Measurements from ENCODE around the gene TSEN54. TPM values are rescaled to one million over a fixed set of nuclear protein-coding genes. Genes with fewer than 3 reads are reported as not detected.
A peak's percentile ranks its signal among the peaks of the same experiment; 100 is the strongest.
"Not testable (repeated sequence)": the region's sequence is repeated elsewhere in the genome, so short reads cannot be mapped to it uniquely, and the experiment has no call there.

The TSEN54 gene
- total RNA-seq, 4 donors from 2014 or later: 15.8 to 26.5 (median 17.1) TPM

- H3K4me3 ChIP-seq: peak overlapping the region in 1 of 2 donors; percentile 8
- peaks cover 0 to 21% of the 10 kb centered on the region in 2 donors for H3K36me3 ChIP-seq
- no peak for TF ChIP-seq EP300 (IDR thresholded peaks at IDR 0.05)
- TF ChIP-seq POLR2AphosphoS5 (IDR thresholded peaks at IDR 0.05): no peak
- TF ChIP-seq, protein P1, sequence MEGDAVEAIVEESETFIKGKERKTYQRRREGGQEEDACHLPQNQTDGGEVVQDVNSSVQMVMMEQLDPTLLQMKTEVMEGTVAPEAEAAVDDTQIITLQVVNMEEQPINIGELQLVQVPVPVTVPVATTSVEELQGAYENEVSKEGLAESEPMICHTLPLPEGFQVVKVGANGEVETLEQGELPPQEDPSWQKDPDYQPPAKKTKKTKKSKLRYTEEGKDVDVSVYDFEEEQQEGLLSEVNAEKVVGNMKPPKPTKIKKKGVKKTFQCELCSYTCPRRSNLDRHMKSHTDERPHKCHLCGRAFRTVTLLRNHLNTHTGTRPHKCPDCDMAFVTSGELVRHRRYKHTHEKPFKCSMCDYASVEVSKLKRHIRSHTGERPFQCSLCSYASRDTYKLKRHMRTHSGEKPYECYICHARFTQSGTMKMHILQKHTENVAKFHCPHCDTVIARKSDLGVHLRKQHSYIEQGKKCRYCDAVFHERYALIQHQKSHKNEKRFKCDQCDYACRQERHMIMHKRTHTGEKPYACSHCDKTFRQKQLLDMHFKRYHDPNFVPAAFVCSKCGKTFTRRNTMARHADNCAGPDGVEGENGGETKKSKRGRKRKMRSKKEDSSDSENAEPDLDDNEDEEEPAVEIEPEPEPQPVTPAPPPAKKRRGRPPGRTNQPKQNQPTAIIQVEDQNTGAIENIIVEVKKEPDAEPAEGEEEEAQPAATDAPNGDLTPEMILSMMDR (IDR thresholded peaks at IDR 0.05): no peak
- no peak for TF ChIP-seq POLR2A (IDR thresholded peaks at IDR 0.05)
- H3K27ac ChIP-seq: peak overlapping the region in 3 of 4 donors; percentile 65 to 75 (median 74)
- no peaks in the 10 kb centered on the region for H3K27me3 ChIP-seq
- H3K9me3 ChIP-seq: no peaks in the 10 kb centered on the region
- peaks cover 3 to 76% (median 31%) of the 10 kb centered on the region in 3 donors for H3K4me1 ChIP-seq
- WGBS, 2 donors (ENCODE audit: low coverage in 1 of 2): 0 to 11% methylated on average over 7 of the region's 8 CpGs
- peak; percentile 62 for ATAC-seq
These were observed 40.1 kb upstream of the TSEN54 start for GRCh38 chr17:75476271-75476671.

- H3K4me3 ChIP-seq: peak overlapping the region in 1 of 2 donors; percentile 8
- no peak for ATAC-seq
- H3K4me1 ChIP-seq: peaks cover 3 to 82% (median 31%) of the 10 kb centered on the region in 3 donors
- H3K36me3 ChIP-seq: peaks cover 0 to 17% of the 10 kb centered on the region in 2 donors
- WGBS, 2 donors (ENCODE audit: low coverage in 1 of 2): 31 to 87% methylated on average over 3 of the region's 11 CpGs
- H3K27ac ChIP-seq: peak overlapping the region; percentile 1 to 75 (median 70)
- no peaks in the 10 kb centered on the region for H3K27me3 ChIP-seq
- H3K9me3 ChIP-seq: no peaks in the 10 kb centered on the region
- TF ChIP-seq EP300 (IDR thresholded peaks at IDR 0.05): no peak
- TF ChIP-seq, protein P1 (IDR thresholded peaks at IDR 0.05): no peak
- TF ChIP-seq POLR2AphosphoS5 (IDR thresholded peaks at IDR 0.05): no peak
- TF ChIP-seq POLR2A (IDR thresholded peaks at IDR 0.05): no peak
These were observed 39.4 kb upstream of the TSEN54 start for GRCh38 chr17:75476752-75477489.

- Histone ChIP-seq H3K36me3 (peaks cover 0 to 12% of the 10 kb centered on the region in 2 donors), H3K27ac (peak overlapping the region in 3 of 4 donors; percentile 65 to 75 (median 74)), H3K4me1 (peaks cover 3 to 82% (median 31%) of the 10 kb centered on the region in 3 donors)
- H3K4me3 ChIP-seq, H3K9me3 ChIP-seq, ATAC-seq, H3K27me3 ChIP-seq: not testable (repeated sequence)
- WGBS, 2 donors (ENCODE audit: low coverage in 1 of 2): 53 to 80% methylated on average over 1 to 3 of the region's 11 CpGs
These were observed 38.9 kb upstream of the TSEN54 start for GRCh38 chr17:75477490-75477862.

DNA sequence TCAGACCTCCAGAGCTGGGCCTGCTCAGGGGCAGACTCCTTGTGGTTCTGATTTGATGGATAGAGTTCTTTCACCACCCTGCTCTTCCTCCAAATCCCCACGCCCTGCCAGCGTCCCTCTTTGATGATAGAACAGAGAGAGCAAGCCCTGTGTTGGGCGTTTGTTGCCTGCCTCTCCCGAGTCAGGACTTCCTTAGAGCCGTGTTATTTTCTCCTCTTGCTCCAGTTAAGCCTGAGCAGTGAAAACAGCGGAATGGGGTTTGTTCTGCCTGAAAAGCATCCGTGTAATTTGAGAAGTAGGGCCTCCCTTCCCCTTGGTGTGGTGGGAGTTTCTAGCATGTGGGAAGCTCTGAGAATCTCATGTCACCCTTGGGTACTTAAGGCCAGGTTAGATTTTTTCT, 37.8 kb upstream of the TSEN54 start:
- 52% methylated on average over 7 of the region's 7 CpGs; no CpG with 5 or more reads in 1 of the 2 donors for WGBS, 2 donors (ENCODE audit: low coverage in 1 of 2)
- TF ChIP-seq, protein P1 (IDR thresholded peaks at IDR 0.05): no peak
- no peak for TF ChIP-seq POLR2A (IDR thresholded peaks at IDR 0.05)
- Histone ChIP-seq H3K9me3 (no peaks in the 10 kb centered on the region), H3K4me1 (peaks cover 3 to 82% (median 37%) of the 10 kb centered on the region in 3 donors), H3K27me3 (no peaks in the 10 kb centered on the region), H3K27ac (peak overlapping the region in 2 of 4 donors; percentile 18 to 43), H3K4me3 (no peak overlapping the region), H3K36me3 (peaks cover 0 to 1% of the 10 kb centered on the region in 2 donors)
- ATAC-seq: no peak

DNA sequence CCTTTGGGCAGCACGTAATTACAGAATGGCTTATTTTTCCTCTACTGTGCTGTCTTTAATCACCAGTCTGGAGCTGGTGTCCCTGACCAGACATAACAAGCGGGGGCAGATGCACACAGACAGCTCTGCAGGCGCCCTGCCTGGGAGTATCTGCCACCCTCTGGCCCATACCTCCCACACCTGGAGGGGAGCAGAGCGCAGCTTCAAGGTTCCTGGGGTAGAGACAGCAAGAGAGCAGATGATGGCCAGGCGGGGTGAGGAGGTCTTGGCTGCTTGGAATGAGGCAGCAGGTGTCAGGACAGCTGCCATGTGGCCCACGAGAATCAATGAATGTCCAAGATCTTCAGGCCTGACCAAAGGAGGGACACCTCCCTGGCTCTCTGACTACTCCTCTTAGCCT, 36.0 kb upstream of the TSEN54 start:
- no peak overlapping the region for H3K27ac ChIP-seq
- 85 to 100% methylated on average over 2 of the region's 6 CpGs for WGBS, 2 donors (ENCODE audit: low coverage in 1 of 2)

More for the DNA sequence above, 36.0 kb upstream of the TSEN54 start:
- Histone ChIP-seq H3K36me3 (peaks cover 0 to under 1% of the 10 kb centered on the region in 2 donors), H3K4me3 (no peak overlapping the region), H3K27me3 (no peaks in the 10 kb centered on the region), H3K4me1 (peaks cover 3 to 73% (median 28%) of the 10 kb centered on the region in 3 donors), H3K9me3 (no peaks in the 10 kb centered on the region)
- ATAC-seq: no peak
- TF ChIP-seq EP300 (IDR thresholded peaks at IDR 0.05) (no peak), POLR2AphosphoS5 (IDR thresholded peaks at IDR 0.05) (no peak), POLR2A (IDR thresholded peaks at IDR 0.05) (no peak)
- TF ChIP-seq, protein P1 (IDR thresholded peaks at IDR 0.05): no peak
